Left ventricle myocardium inferior (tissue), 1 donor: ENCODE results near the gene CDC25B. TPM values are rescaled to one million over a fixed set of nuclear protein-coding genes. Genes with fewer than 3 reads are reported as not detected.

Experiments used
- DNase-seq: peaks from one replicate; pipeline ENCODE4 v3.0.0-alpha.2; 2020
- H3K27ac ChIP-seq: fragments of 200-600 bp; replicated peaks from 2 replicates; pipeline ENCODE4 v1.8.0; 2021
- H3K27me3 ChIP-seq: fragments of 200-600 bp; 2 replicates; pipeline ENCODE4 v1.8.0; 2021; ENCODE audit warnings: low read depth
- H3K36me3 ChIP-seq: fragments of 200-600 bp; 2 replicates; pipeline ENCODE4 v1.8.0; 2021
- H3K4me1 ChIP-seq: fragments of 200-600 bp; 2 replicates; pipeline ENCODE4 v1.8.0; 2021
- H3K4me3 ChIP-seq: fragments of 200-600 bp; 2 replicates; pipeline ENCODE4 v1.8.0; 2021; ENCODE audit warnings: mild to moderate bottlenecking, moderate library complexity
- H3K9me3 ChIP-seq: fragments of 200-600 bp; replicated peaks from 2 replicates; pipeline ENCODE4 v1.8.0; 2021
- CTCF ChIP-seq: fragments of 200-600 bp; IDR thresholded peaks from 2 replicates; pipeline ENCODE4 v1.8.0; 2021; ENCODE audit warnings: antibody characterized with exemption, mild to moderate bottlenecking, borderline replicate concordance
- intact Hi-C: fragments of 100-400 bp; cut with micrococcal nuclease; formaldehyde crosslinking; loops from one replicate; pipeline ENCODE4 v1.11.0; 2022
- total RNA-seq: library from RNA; stranded (reverse); fragmentation: NEBNext Ultra II Directional; extraction: Animal tissue kit (Norgen Biotek cat#: 25700); gene quantifications from one replicate; pipeline ENCODE4 v1.2.1, GENCODE V29; 2021
- donor health status: DM: no; HTN: yes; CAD: no; lungs with severe emphysema.

CDC25B gene
- total RNA-seq, 1 donor from 2014 or later = 8.1 TPM

- Histone ChIP-seq H3K4me3 (no peak overlapping the region), H3K9me3 (no peaks in the 10 kb centered on the region), H3K36me3 (peaks cover 16% of the 10 kb centered on the region), H3K4me1 (peaks cover 44% of the 10 kb centered on the region), H3K27me3 (no peaks in the 10 kb centered on the region), H3K27ac (peak overlapping the region; percentile 99)
- TF ChIP-seq CTCF = peak; percentile 76
- DNase-seq = peak; percentile 61
- intact Hi-C loops = no loop called here
Observed at GRCh38 chr20:3818155-3819151, 22.3 kb downstream of the CDC25B start.

- Histone ChIP-seq H3K36me3 (peaks cover 27% of the 10 kb centered on the region), H3K9me3 (no peaks in the 10 kb centered on the region), H3K27me3 (no peaks in the 10 kb centered on the region), H3K27ac (peak overlapping the region; percentile 99), H3K4me1 (peaks cover 44% of the 10 kb centered on the region), H3K4me3 (peak overlapping the region; percentile 73)
- intact Hi-C loops = no loop called here
- no peak for DNase-seq
- no peak for TF ChIP-seq CTCF
Observed at GRCh38 chr20:3819411-3820047, 23.4 kb downstream of the CDC25B start.

- Histone ChIP-seq H3K27me3 (no peaks in the 10 kb centered on the region), H3K4me1 (peaks cover 52% of the 10 kb centered on the region), H3K27ac (peak within 1 kb of the TSS; percentile 99), H3K9me3 (no peaks in the 10 kb centered on the region), H3K4me3 (peak within 1 kb of the TSS; percentile 73), H3K36me3 (peaks cover 32% of the 10 kb centered on the region)
- intact Hi-C loops = no loop called here
- peak; percentile 100 for TF ChIP-seq CTCF
- peak; percentile 98 for DNase-seq
Observed at GRCh38 chr20:3820048-3820900, 24.2 kb downstream of the CDC25B start, which contains the start of gene AP5S1. AP5S1 (plus strand) TSS chr20:3820547; CDS start chr20:3822118, 1,571 bp downstream.

GRCh38 chr20:3820901-3821727 is 25.0 kb downstream of the CDC25B start:
- H3K4me3 ChIP-seq = peak overlapping the region; percentile 73
- H3K36me3 ChIP-seq = peaks cover 36% of the 10 kb centered on the region
- no peak for DNase-seq
- H3K4me1 ChIP-seq = peaks cover 58% of the 10 kb centered on the region
- intact Hi-C loops = no loop called here
- no peaks in the 10 kb centered on the region for H3K27me3 ChIP-seq
- no peak for TF ChIP-seq CTCF
- no peaks in the 10 kb centered on the region for H3K9me3 ChIP-seq
- H3K27ac ChIP-seq = peak overlapping the region; percentile 99
